C4-2B (cell line): ENCODE data around the gene NHP2.

Source experiments
- CTCF ChIP-seq: fragments of 450-650 bp; conservative IDR thresholded peaks from 2 replicates; pipeline ENCODE4 v1.5.1; 2017; ENCODE audit warnings: mild to moderate bottlenecking
- ZFX ChIP-seq: fragments of 450-650 bp; IDR thresholded peaks from 2 replicates; pipeline ENCODE4 v1.6.1; 2017

GRCh38 chr5:178152491-178153444 is 917 bp downstream of the NHP2 start:
- TF ChIP-seq ZFX: no peak
- TF ChIP-seq CTCF: no peak
